NCI-H2081 treated with DMSO at 0.1 percent for 48 hours (cell line): Measurements from ENCODE around the gene IGSF6.
"Not testable (repeated sequence)": the region's sequence is repeated elsewhere in the genome, so short reads cannot be mapped to it uniquely, and the experiment has no call there.

Source experiments
- DNase-seq: peaks from one replicate; lab custom pipeline; 2025; lab: John Stamatoyannopoulos, UW

Gene IGSF6

GRCh38 chr16:21629616-21630539 is 22.5 kb downstream of the IGSF6 start:
- not testable (repeated sequence) for DNase-seq

GRCh38 chr16:21628772-21629171 is 23.6 kb downstream of the IGSF6 start:
- DNase-seq, result no peak

GRCh38 chr16:21628121-21628726 is 24.2 kb downstream of the IGSF6 start:
- DNase-seq, result no peak

GRCh38 chr16:21626659-21627277 is 25.6 kb downstream of the IGSF6 start:
- DNase-seq, result no peak

- DNase-seq, result no peak
These were observed 27.4 kb downstream of the IGSF6 start for GRCh38 chr16:21625026-21625425.

- no peak for DNase-seq
These were observed 29.9 kb downstream of the IGSF6 start for GRCh38 chr16:21622545-21622944.

- no peak for DNase-seq
These were observed 31.8 kb downstream of the IGSF6 start for GRCh38 chr16:21620592-21620991.

GRCh38 chr16:21619765-21620425 is 32.5 kb downstream of the IGSF6 start:
- DNase-seq, result no peak

- no peak for DNase-seq
These were observed 34.1 kb downstream of the IGSF6 start for GRCh38 chr16:21618281-21618680.

- DNase-seq, result no peak
These were observed 34.8 kb downstream of the IGSF6 start for GRCh38 chr16:21617607-21618006.

- DNase-seq, result no peak
These were observed 37.5 kb downstream of the IGSF6 start for GRCh38 chr16:21614896-21615295.

- no peak for DNase-seq
These were observed 38.6 kb downstream of the IGSF6 start for GRCh38 chr16:21613781-21614180.

- no peak for DNase-seq
These were observed 39.0 kb downstream of the IGSF6 start for GRCh38 chr16:21613361-21613760.

GRCh38 chr16:21611556-21612384 is 40.6 kb downstream of the IGSF6 start:
- no peak for DNase-seq

GRCh38 chr16:21611198-21611555 is 41.2 kb downstream of the IGSF6 start:
- no peak for DNase-seq

- DNase-seq, result no peak
These were observed 41.6 kb downstream of the IGSF6 start for GRCh38 chr16:21610766-21611165.

- DNase-seq, result no peak
These were observed 42.3 kb downstream of the IGSF6 start for GRCh38 chr16:21610006-21610544.

GRCh38 chr16:21608639-21609328 is 43.6 kb downstream of the IGSF6 start:
- no peak for DNase-seq

GRCh38 chr16:21605848-21606247 is 46.6 kb downstream of the IGSF6 start:
- DNase-seq, result not testable (repeated sequence)

GRCh38 chr16:21603928-21604327 is 48.5 kb downstream of the IGSF6 start:
- DNase-seq, result no peak

GRCh38 chr16:21602785-21603184 is 49.6 kb downstream of the IGSF6 start:
- no peak for DNase-seq
